B cell (primary cell): ENCODE data around the gene LTB4R. TPM values are rescaled to one million over a fixed set of nuclear protein-coding genes. Genes with fewer than 3 reads are reported as not detected.

Experiments used
- ATAC-seq: fragments of 200-7000 bp; cut with Tn5 transposase; one replicate; pipeline ENCODE4 v1.10.0; 2021; ENCODE audit warnings: low read depth, mild to moderate bottlenecking, moderate number of reproducible peaks, moderate library complexity
- CTCF ChIA-PET: fragments of 350-600 bp; sonication (Branson Sonifier 250); formaldehyde crosslinking; loops from one replicate; lab custom pipeline; 2021; ENCODE audit warnings: antibody characterized with exemption, inconsistent platforms; lab: Charles Lee
- POLR2A ChIA-PET: fragments of 350-600 bp; sonication (Branson Sonifier 250); formaldehyde crosslinking; loops from one replicate; lab custom pipeline; 2021; ENCODE audit warnings: antibody characterized with exemption; lab: Charles Lee
- DNase-seq: peaks from one replicate; pipeline ENCODE4 v3.0.0; 2013
- H2AFZ ChIP-seq: 2 replicates; pipeline ENCODE4 v1.6.1; 2012; ENCODE audit warnings: mild to moderate bottlenecking, low read depth, low read length; ENCODE audit not compliant: insufficient read depth, poor library complexity, severe bottlenecking
- H3K27ac ChIP-seq, 2 donors: 1 replicate in 1 of 2; 2 replicates in 1 of 2; pipeline ENCODE4 v1.5.1; 2012 to 2013; ENCODE audit warnings: low read length in 2 of 2, mild to moderate bottlenecking in 2 of 2, moderate library complexity in 1 of 2
- H3K27me3 ChIP-seq, 4 experiments: fragments of 200-600 bp in 1 of 4; sonication (generic) in 1 of 4; replicated peaks in 1 of 4; 1 replicate in 2 of 4; 2 replicates in 2 of 4; pipeline versions ENCODE4 v1.6.1 to v1.7.0; 2013 to 2016; ENCODE audit warnings: low read length in 3 of 4, mild to moderate bottlenecking in 2 of 4, mixed read lengths in 1 of 4, moderate library complexity in 1 of 4; ENCODE audit not compliant: insufficient read depth in 4 of 4, control insufficient read depth in 3 of 4; ENCODE audit errors: control extremely low read depth in 1 of 4
- H3K36me3 ChIP-seq, 2 experiments: replicated peaks in 1 of 2; 1 replicate in 1 of 2; 2 replicates in 1 of 2; pipeline versions ENCODE4 v1.6.1 to v1.7.1; 2013; ENCODE audit warnings: low read length in 1 of 2; ENCODE audit not compliant: insufficient read depth in 2 of 2, control insufficient read depth in 1 of 2; ENCODE audit errors: control extremely low read depth in 1 of 2, extremely low read depth in 1 of 2
- H3K4me1 ChIP-seq, 2 donors: fragments of 200-600 bp in 1 of 2; sonication (generic) in 1 of 2; 1 replicate in 1 of 2; 2 replicates in 1 of 2; pipeline versions ENCODE4 v1.5.1 to v1.6.1; 2013 to 2017; ENCODE audit warnings: low read length in 2 of 2; ENCODE audit not compliant: control insufficient read depth in 2 of 2, insufficient read depth in 2 of 2
- H3K4me2 ChIP-seq: replicated peaks from 2 replicates; pipeline ENCODE3; 2012; ENCODE audit warnings: mild to moderate bottlenecking, low read depth, low read length; ENCODE audit not compliant: poor library complexity, severe bottlenecking
- H3K4me3 ChIP-seq, 5 experiments: fragments of 200-600 bp in 1 of 5; sonication (generic) in 1 of 5; 1 replicate in 3 of 5; 2 replicates in 2 of 5; pipeline versions ENCODE4 v1.5.1 to v1.7.0; 2011 to 2016; ENCODE audit warnings: low read length in 4 of 5, mild to moderate bottlenecking in 4 of 5, low read depth in 2 of 5, control low read depth in 1 of 5, moderate library complexity in 1 of 5; ENCODE audit not compliant: insufficient read depth in 1 of 5; ENCODE audit errors: control extremely low read depth in 1 of 5, extremely low read depth in 1 of 5
- H3K79me2 ChIP-seq: fragments of 200-600 bp; sonication (generic); one replicate; pipeline ENCODE4 v1.6.0; 2016; ENCODE audit warnings: low read length; ENCODE audit not compliant: control insufficient read depth, insufficient read depth
- H3K9ac ChIP-seq: fragments of 200-600 bp; sonication (generic); 2 replicates; pipeline ENCODE4 v1.6.1; 2017; ENCODE audit warnings: mild to moderate bottlenecking, low read length, moderate library complexity
- H3K9me3 ChIP-seq, 3 donors: one replicate each; pipeline versions ENCODE4 v1.6.1 to v1.7.1; 2013; ENCODE audit warnings: low read length in 2 of 3; ENCODE audit not compliant: control insufficient read depth in 2 of 3, insufficient read depth in 1 of 3; ENCODE audit errors: control extremely low read depth in 1 of 3
- H4K20me1 ChIP-seq: 2 replicates; pipeline ENCODE4 v1.6.0; 2012; ENCODE audit warnings: mild to moderate bottlenecking, low read length; ENCODE audit not compliant: insufficient read depth, control insufficient read depth, poor library complexity, severe bottlenecking
- H3K27ac Mint-ChIP-seq: one replicate; pipeline ENCODE4 v1.8.0; 2021; ENCODE audit warnings: mixed read lengths
- H3K27me3 Mint-ChIP-seq: one replicate; pipeline ENCODE4 v1.8.0; 2021; ENCODE audit warnings: mixed read lengths
- H3K4me1 Mint-ChIP-seq: one replicate; pipeline ENCODE4 v1.8.0; 2021; ENCODE audit warnings: mixed read lengths
- H3K4me3 Mint-ChIP-seq: one replicate; pipeline ENCODE4 v1.8.0; 2021; ENCODE audit warnings: mixed read lengths
- H3K9me3 Mint-ChIP-seq: one replicate; pipeline ENCODE4 v1.8.0; 2022; ENCODE audit warnings: mixed read lengths; ENCODE audit not compliant: insufficient read depth
- EZH2 ChIP-seq: IDR thresholded peaks from 2 replicates; pipeline ENCODE4 v1.6.1; 2012; ENCODE audit warnings: borderline replicate concordance, low read depth, mild to moderate bottlenecking, moderate library complexity, low read length; ENCODE audit not compliant: insufficient read depth, poor library complexity, severe bottlenecking
- whole genome bisulfite sequencing: methylation state at CpG from one replicate; pipeline ENCODE4 v1.1.5; 2013; ENCODE audit warnings: missing lambda C conversion rate; ENCODE audit not compliant: insufficient coverage; 5-methylcytosine and 5-hydroxymethylcytosine counted together
- intact Hi-C: fragments of 100-400 bp; cut with micrococcal nuclease; formaldehyde crosslinking; loops from one replicate; pipeline ENCODE4 v1.10.0; 2022
- polyA plus RNA-seq: library from polyadenylated mRNA; depleted of rRNA; stranded (reverse); fragments of >200 nt; gene quantifications from 2 replicates; pipeline ENCODE4 v1.2.3, GENCODE V29; 2012
- total RNA-seq, 2 donors: library from RNA; stranded (reverse); fragments of 120-200 nt in 1 of 2; gene quantifications; 1 replicate in 1 of 2; 2 replicates in 1 of 2; pipeline versions ENCODE4 v1.2.3 to v1.2.4, GENCODE V29; 2013 to 2022
- TF ChIP-seq, protein P1 (sequence below): fragments of 200-600 bp; IDR thresholded peaks from one replicate; pipeline ENCODE4 v1.8.0; 2022; ENCODE audit warnings: antibody characterized with exemption, mild to moderate bottlenecking

The LTB4R gene
- total and polyA plus RNA-seq, 2 donors (not counting 1 experiment from before 2014, with no cell fraction given) = 8.8 to 19.1 TPM

DNA sequence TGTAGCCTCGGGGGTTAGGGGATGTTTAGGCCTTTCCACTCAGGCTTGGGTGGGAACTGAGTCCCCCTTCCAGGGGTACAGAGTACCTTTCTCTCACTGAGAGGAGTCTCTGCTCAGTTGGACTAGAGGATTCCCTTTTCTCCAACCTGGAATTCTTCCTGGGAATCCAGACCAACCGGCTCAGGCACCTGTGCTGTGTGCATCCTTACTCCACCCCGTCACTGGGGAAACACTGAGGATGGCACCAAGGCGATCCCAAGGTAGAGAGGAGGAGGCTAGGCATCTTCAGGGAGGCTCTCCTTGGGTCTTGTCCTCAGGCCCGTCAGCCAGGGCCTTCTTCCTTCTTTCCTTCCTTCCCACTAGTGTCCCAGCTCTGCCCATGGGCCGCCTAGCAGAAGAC, 47.5 kb upstream of the LTB4R start:
- Mint-ChIP-seq H3K4me3 (no peak overlapping the region), H3K27ac (no peak overlapping the region), H3K9me3 (no peaks in the 10 kb centered on the region), H3K4me1 (no peaks in the 10 kb centered on the region), H3K27me3 (no peaks in the 10 kb centered on the region)
- Histone ChIP-seq H3K9me3 (no peaks in the 10 kb centered on the region), H3K4me2 (no peak overlapping the region), H3K79me2 (no peaks in the 10 kb centered on the region), H3K4me1 (no peaks in the 10 kb centered on the region), H3K27me3 (no peaks in the 10 kb centered on the region), H3K9ac (no peak overlapping the region), H3K27ac (no peak overlapping the region), H3K4me3 (no peak overlapping the region), H2AFZ (no peak overlapping the region), H4K20me1 (no peaks in the 10 kb centered on the region), H3K36me3 (peaks cover 0 to 31% of the 10 kb centered on the region in 2 experiments)
- intact Hi-C loops = no loop called here
- DNase-seq = no peak
- ChIA-PET CTCF (interaction anchor here (0.6 to 1.0 kb wide), 3 partner anchors 9 to 33 kb away, joined by 3 to 5 read pairs (median 3); no protein-coding TSS in a partner anchor), POLR2A (no interaction called here)
- TF ChIP-seq, protein P1, sequence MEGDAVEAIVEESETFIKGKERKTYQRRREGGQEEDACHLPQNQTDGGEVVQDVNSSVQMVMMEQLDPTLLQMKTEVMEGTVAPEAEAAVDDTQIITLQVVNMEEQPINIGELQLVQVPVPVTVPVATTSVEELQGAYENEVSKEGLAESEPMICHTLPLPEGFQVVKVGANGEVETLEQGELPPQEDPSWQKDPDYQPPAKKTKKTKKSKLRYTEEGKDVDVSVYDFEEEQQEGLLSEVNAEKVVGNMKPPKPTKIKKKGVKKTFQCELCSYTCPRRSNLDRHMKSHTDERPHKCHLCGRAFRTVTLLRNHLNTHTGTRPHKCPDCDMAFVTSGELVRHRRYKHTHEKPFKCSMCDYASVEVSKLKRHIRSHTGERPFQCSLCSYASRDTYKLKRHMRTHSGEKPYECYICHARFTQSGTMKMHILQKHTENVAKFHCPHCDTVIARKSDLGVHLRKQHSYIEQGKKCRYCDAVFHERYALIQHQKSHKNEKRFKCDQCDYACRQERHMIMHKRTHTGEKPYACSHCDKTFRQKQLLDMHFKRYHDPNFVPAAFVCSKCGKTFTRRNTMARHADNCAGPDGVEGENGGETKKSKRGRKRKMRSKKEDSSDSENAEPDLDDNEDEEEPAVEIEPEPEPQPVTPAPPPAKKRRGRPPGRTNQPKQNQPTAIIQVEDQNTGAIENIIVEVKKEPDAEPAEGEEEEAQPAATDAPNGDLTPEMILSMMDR = no peak
- TF ChIP-seq EZH2 = no peak
- ATAC-seq = no peak
- WGBS = 100% methylated on average over 4 of the region's 6 CpGs

DNA sequence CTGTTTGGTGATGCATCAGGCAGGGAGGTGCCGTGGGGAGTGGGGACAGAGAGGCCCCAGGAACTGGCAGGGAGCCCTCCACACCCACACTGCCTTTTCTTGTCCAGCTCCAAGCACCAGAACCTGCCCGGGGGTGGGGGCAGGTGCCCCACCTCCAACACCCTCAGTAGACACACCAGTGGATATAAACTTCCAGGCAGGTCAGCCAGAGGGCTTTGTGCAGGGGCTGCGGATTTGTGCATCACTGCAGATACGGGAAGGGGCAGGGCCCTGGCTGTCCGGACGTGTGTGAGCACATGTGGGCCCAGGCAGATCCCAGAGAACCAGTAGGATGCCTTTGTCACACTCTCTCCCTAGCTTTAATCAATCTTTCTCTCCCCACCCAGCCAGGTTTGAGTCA, 47.0 kb upstream of the LTB4R start:
- Mint-ChIP-seq H3K27me3 (no peaks in the 10 kb centered on the region), H3K4me1 (no peaks in the 10 kb centered on the region), H3K9me3 (no peaks in the 10 kb centered on the region), H3K27ac (no peak overlapping the region), H3K4me3 (no peak overlapping the region)
- H3K4me2 ChIP-seq = no peak overlapping the region
- intact Hi-C loops = no loop called here
- ChIA-PET CTCF (interaction anchor here (0.6 to 1.6 kb wide), 2 partner anchors 32 to 43 kb away, joined by 3 to 4 read pairs; no protein-coding TSS in a partner anchor), POLR2A (no interaction called here)
- DNase-seq (no peak), ATAC-seq (no peak)
- no peaks in the 10 kb centered on the region for H3K79me2 ChIP-seq
- peaks cover 0 to 35% of the 10 kb centered on the region in 2 experiments for H3K36me3 ChIP-seq
- no peaks in the 10 kb centered on the region for H3K27me3 ChIP-seq
- H3K4me1 ChIP-seq = no peaks in the 10 kb centered on the region
- no peaks in the 10 kb centered on the region for H3K9me3 ChIP-seq
- no peak overlapping the region for H3K9ac ChIP-seq
- 95% methylated on average over 6 of the region's 6 CpGs for WGBS
- H2AFZ ChIP-seq = no peak overlapping the region
- H4K20me1 ChIP-seq = no peaks in the 10 kb centered on the region
- TF ChIP-seq, protein P1 = no peak
- TF ChIP-seq EZH2 = no peak
- H3K4me3 ChIP-seq = no peak overlapping the region
- H3K27ac ChIP-seq = no peak overlapping the region
